HG03280 (cell line): ENCODE data around the gene BCAN.
"Not testable (repeated sequence)": the region's sequence is repeated elsewhere in the genome, so short reads cannot be mapped to it uniquely, and the experiment has no call there.

Experiments used
- ATAC-seq: cut with Tn5 transposase; IDR thresholded peaks from one replicate; pipeline ENCODE4 v1.9.1; 2021; ENCODE audit warnings: mild to moderate bottlenecking, moderate library complexity; ENCODE audit not compliant: unreplicated experiment

Gene BCAN

DNA sequence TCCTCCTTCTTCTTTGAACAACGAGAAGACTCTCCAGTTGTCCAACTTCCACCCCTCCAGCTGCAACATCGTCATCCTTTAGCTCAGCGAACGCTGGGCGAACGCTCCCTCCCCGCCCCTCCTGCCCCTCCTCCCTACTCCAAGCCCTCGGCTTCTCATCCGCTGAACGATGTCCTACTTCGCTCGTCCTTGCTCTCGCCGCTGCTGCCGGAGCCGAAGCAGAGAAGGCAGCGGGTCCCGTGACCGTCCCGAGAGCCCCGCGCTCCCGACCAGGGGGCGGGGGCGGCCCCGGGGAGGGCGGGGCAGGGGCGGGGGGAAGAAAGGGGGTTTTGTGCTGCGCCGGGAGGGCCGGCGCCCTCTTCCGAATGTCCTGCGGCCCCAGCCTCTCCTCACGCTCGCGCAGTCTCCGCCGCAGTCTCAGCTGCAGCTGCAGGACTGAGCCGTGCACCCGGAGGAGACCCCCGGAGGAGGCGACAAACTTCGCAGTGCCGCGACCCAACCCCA is at the start of gene BCAN:
Gene BCAN (plus strand): TSS at position 357 of the 504 bp plus-strand sequence. CDS start 3,938 bp downstream, outside the sequence.
- ATAC-seq, result no peak

DNA sequence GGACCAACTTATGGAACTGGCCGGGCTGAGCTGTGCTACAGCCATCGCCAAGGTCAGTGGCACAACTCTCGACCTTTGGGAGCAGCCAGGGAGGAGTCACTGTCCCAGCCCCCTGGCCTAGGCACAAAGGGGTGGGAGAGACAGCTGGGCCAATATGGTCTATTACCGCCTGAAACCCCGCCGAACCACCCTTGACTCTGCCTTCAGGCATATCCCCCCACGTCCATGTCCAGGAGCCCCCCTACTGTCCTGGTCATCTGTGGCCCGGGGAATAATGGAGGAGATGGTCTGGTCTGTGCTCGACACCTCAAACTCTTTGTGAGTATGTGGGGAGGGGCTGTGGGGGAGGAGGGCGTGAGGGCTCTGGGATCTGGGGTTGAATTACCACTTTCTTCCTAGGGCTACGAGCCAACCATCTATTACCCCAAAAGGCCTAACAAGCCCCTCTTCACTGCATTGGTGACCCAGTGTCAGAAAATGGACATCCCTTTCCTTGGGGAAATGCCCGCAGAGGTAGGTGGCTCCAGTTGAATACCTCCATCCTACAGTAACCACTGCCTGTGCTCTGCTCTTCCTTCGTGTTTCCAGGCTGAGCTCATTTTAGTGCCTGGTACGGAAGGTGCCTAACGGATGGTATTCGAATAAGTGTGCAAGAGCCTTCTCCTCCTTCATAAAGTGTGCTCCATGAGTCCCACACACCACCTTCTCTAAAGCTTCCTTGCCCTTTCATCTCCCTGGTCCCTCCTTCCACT is 49.6 kb upstream of the BCAN start:
- ATAC-seq, result no peak

DNA sequence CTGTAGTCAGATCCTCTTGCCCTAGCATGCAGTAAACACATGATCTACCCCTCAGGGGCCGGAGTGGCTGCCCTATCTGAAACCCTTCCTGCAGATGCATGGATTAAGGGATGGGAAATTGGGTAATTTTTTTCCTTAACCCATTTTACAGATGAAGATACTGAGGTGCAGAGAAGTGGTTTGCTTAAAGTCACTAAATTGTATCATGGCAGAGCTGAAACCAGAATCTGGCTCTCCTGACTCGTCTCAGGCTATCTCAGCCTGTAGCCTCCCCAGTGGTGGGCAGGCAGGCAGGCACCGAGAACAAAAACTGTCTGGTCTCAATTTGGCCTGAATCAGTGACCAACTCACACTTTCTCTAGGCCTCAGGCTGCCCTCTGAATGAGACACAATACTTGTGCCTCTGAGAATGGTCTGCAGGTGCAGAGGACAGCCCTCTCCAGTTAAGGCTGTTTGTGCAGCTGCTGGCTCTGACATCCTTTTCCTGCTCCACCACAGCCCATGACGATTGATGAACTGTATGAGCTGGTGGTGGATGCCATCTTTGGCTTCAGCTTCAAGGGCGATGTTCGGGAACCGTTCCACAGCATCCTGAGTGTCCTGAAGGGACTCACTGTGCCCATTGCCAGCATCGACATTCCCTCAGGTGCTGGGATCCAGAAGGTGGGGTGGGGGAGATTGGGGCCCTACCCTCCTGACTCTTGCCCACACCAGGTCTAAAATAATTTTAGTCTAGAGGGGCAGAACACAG is 48.8 kb upstream of the BCAN start:
- ATAC-seq, result no peak

DNA sequence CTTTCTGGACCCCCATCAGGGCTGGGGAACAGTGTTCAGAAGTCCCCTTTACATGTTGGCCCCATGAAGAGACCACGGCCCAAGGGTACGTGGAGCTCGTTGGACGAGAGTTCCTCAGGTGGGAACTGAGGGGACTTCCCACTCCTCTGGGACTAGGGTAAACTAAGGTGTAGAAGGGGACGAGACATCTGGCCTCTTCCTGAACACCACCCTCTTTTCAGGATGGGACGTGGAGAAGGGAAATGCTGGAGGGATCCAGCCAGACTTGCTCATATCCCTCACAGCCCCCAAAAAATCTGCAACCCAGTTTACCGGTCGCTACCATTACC is 48.3 kb upstream of the BCAN start:
- ATAC-seq, result no peak

DNA sequence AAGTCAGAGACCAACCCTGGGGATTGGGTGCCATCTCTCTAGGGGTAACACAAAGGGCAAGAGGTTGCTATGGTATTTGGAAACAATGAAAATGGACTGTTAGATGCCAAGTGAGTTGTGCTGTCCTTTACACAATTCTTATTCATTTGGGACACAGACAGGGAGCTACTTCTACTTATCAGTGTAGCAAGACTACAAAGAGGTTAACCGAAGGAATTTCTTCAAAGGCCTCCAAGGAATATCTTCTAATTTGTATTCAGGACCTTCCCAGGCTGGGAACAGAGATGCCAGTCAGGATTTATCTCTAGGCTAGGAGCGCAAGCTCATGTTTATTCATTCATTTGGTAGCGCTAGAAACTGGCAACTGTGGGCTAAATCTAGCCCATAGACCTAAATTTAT is 47.7 kb upstream of the BCAN start:
- no peak for ATAC-seq

DNA sequence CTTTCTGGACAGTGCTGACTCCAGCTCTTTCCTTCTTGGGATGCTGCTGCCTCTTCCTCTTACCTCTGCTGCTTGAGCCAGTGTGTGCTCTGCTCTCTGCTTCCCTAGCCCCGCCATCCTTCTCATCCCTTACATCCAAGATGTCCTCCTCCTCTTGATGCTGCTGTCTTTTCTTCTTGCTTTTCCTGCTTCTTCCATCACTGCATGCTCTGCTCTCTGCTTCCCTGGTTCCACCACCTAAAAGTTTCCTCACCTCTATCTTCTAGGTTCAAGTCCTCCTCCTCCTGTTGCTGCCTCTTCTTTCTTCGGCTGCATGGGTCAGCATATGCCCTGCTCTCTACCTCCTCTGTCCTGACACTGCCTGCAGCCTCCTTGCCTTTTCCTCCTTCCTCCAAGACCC is 46.9 kb upstream of the BCAN start:
- ATAC-seq, result no peak

DNA sequence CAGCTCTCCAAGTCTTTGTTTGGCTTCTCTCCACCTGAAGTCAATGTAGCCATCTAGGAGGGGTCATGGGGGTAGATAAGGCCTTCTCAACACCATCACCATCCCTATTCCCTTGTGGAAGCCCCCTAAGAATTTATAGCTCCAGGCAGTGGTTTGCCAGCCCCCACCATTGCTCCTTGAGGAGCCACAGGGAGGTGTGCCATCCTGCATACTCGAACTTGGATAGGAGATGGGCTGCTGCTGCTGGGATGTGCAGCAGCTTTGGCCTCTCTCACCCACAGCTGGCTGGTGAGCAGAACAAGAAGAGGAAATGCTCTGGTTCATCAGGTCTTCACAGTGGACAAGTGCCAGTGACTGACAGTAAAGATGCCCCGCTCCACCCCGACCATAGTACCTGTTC is 45.5 kb upstream of the BCAN start:
- no peak for ATAC-seq

DNA sequence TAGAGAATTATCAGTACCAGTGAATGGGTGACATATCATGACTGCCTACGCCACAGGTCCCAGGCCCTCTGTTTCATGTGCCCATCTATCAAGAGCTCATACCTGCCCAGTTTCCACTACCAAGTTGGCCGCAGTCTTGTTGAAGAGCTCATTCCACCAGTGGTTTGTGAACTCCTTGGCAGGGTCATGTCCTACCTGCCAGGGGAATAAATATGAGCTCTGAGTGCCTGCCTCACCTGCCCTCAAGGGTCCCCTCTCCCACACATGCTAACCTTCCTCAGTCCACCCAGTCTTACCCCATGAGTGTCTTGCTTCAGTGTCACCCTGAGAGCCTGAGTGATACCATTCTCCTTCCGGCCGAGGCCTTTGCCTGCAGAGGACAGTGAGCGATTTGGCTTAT is 43.8 kb upstream of the BCAN start:
- ATAC-seq, result no peak

DNA sequence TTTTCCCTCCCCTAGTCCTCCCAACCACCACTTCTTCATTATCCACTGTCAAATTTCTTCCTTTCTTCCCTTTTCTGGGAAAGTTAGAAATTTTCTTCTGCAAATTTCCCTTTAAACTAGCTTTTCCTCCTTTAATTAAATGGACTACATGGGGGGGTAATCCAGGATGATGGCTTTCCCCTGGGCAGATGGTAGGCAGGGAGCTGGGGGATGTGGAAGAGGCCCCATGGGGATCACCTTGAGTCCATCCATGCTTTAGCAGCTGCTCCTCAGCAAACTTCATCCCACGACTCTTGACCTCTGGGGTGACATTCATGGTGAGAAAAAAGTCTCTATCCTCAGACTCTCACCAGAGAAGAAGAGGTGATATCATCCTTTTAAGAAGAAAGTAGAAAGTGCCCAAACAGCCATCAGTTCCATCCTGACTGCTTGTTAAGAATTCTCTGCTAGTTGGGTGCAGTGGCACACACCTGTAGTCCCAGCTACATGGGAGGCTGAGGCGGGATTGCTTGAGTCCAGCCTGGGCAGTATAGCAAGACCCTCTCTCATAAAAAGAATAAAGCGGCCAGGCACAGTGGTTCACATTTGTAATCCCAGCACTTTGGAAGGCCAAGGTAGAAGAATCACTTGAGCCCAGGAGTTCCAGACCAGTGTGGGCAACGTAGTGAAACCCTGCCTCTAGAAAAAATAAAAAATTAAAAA is 43.0 kb upstream of the BCAN start:
- no peak for ATAC-seq

DNA sequence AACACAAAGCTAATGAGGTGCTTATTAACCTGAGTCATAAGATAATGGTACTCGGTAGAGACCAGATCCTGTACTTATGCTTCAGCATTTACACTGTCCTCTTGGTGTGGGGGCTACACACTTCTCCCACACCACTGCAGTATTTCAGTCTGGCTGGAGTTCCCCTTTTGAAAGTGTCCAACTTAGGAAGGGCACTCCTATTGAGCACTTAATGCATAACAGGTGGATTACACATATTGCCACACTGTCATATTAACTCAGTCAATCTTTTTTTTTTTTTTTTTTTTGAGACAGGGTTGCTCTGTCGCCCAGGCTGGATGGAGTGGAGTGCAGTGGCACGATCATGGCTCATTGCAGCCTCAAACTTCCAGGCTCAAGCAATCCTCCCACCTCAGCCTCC is 42.1 kb upstream of the BCAN start:
- ATAC-seq, result no peak

- ATAC-seq, result no peak
These were observed 41.2 kb upstream of the BCAN start for GRCh38 chr1:156600733-156601121.

GRCh38 chr1:156601122-156601830 is 40.6 kb upstream of the BCAN start, which contains the start of gene GPATCH4:
Gene GPATCH4 (minus strand): TSS chr1:156601479.
- ATAC-seq, result peak; percentile 71

DNA sequence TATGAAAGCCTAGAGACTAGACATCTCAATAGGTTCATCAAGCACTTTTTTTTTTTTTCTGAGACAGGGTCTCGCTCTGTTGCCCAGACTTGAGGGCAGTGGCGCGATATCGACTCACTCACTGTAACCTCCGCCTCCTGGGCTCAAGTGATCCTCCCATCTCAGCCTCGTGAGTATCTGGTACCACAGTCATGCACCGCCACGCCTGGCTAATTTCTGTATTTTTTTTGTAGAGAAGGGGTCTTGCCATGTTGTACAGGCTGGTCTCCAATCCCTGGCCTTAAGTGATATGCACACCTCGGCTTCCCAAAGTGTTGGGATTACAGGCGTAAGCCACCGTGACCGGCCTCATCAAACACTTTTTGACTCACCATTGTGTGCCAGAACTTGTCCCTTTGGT is 40.0 kb upstream of the BCAN start:
- peak; percentile 6 for ATAC-seq

- ATAC-seq, result no peak
These were observed 39.3 kb upstream of the BCAN start for GRCh38 chr1:156602557-156602993.

DNA sequence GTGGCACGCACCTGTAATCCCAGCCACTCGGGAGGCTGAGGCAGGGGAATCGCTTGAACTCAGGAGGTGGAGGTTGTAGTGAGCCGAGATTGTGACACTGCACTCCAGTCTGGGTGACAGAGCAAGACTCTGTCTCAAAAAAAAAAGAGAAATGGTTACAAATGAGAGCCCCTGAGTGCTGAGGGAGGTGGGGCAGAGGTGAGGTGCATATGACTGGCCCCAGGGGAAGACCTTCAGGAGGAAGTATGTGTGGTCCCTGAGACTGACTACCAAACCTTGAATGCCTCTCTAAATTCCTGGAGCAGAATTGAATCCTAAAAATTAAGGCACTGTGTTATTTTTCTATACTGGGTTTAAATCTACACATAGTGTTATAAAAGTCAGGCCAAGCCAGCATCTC is 34.6 kb upstream of the BCAN start:
- ATAC-seq, result not testable (repeated sequence)

DNA sequence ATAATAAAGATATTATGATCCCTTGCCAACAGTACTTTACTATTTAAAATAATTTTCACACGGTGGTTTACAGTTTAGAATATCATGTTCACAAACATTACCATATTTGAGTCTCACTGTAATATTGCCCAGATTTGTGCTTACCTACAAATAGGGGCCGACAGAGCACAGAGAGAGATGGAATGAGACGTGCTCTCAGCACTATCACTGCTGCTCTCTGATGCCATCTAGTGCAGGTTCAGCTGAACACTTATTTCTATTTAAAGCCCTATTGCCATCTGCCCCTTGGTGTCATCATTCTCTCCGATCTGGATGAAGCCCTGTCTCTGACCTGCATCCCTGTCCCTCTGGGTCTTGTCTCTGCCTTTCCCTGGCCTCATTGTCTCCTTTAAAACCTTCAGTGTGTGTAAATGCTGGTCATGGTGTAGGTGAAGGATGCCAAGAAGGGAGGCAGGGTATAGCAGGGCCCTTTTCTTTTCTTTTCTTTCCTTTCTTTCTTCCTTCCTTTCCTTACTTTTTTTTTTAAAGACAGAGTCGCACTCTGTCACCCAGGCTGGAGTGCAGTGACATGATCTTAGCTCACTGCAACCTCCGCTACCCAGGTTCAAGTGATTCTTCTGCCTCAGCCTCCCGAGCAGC is 33.8 kb upstream of the BCAN start:
- peak; percentile 76 for ATAC-seq

GRCh38 chr1:156608981-156609380 is 32.9 kb upstream of the BCAN start:
- ATAC-seq, result peak; percentile 71

- not testable (repeated sequence) for ATAC-seq
These were observed 31.8 kb upstream of the BCAN start for GRCh38 chr1:156610072-156610471.

- ATAC-seq, result no peak
These were observed 29.3 kb upstream of the BCAN start for GRCh38 chr1:156612666-156613065.

GRCh38 chr1:156615946-156616345 is 26.0 kb upstream of the BCAN start:
- no peak for ATAC-seq
